Sigmoid colon (tissue), 4 donors: ENCODE data around the gene DNAAF3.

Experiments used
- POLR2A ChIP-seq, 2 donors: fragments of 450-650 bp; IDR thresholded peaks; one replicate each; pipeline ENCODE4 v1.6.1; 2016; ENCODE audit warnings: antibody characterized with exemption in 2 of 2, mild to moderate bottlenecking in 2 of 2, moderate library complexity in 2 of 2
- POLR2AphosphoS5 ChIP-seq, 4 donors: sonication (generic); formaldehyde crosslinking; IDR thresholded peaks; one replicate each; pipeline ENCODE4 v1.6.1; 2017; ENCODE audit warnings: antibody characterized with exemption in 4 of 4
- TF ChIP-seq, protein P1 (sequence below), 4 experiments: fragments of 450-650 bp in 3 of 4; fragments of 200-600 bp in 1 of 4; IDR thresholded peaks; one replicate each; pipeline ENCODE4 v1.5.1; 2016 to 2019; ENCODE audit warnings: antibody characterized with exemption in 4 of 4, mild to moderate bottlenecking in 3 of 4, moderate library complexity in 2 of 4

DNA sequence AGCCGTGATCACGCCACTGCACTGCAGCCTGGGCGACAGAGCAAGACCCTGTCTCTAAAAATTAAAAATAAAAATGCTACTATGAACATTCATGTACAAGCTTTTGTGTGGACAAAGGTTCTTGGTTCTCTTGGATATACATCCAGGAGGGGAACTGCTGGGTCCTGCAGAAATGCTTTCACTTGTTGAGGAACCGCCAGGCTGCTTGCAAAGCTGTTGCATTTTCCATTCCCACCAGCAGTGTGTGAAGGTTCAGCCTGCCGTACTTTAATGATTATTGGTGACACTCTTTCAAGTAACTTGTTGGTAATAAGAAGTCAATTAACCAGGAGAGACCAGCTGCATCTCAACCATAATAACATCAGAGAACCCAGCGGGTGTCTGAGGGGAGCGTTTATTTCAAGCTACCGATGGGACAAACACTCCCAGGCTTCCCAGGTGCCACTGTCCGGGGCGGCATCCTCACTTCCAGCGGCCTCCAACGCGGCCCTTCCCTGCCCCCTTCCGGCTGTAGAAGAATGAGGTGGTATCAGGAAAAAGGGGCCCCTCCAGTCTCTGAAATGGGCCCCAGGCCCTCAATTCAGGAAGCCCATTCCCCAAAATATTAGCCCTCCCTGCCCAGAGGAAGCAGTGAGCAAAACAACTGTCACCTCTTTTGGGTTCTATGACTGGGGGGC is 33.8 kb downstream of the DNAAF3 start:
- no peak for TF ChIP-seq POLR2AphosphoS5 (IDR thresholded peaks at IDR 0.05)
- TF ChIP-seq, protein P1, sequence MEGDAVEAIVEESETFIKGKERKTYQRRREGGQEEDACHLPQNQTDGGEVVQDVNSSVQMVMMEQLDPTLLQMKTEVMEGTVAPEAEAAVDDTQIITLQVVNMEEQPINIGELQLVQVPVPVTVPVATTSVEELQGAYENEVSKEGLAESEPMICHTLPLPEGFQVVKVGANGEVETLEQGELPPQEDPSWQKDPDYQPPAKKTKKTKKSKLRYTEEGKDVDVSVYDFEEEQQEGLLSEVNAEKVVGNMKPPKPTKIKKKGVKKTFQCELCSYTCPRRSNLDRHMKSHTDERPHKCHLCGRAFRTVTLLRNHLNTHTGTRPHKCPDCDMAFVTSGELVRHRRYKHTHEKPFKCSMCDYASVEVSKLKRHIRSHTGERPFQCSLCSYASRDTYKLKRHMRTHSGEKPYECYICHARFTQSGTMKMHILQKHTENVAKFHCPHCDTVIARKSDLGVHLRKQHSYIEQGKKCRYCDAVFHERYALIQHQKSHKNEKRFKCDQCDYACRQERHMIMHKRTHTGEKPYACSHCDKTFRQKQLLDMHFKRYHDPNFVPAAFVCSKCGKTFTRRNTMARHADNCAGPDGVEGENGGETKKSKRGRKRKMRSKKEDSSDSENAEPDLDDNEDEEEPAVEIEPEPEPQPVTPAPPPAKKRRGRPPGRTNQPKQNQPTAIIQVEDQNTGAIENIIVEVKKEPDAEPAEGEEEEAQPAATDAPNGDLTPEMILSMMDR (IDR thresholded peaks at IDR 0.05), result no peak
- no peak for TF ChIP-seq POLR2A (IDR thresholded peaks at IDR 0.05)
